Measurements from ENCODE around the gene TMEM156.

DNA sequence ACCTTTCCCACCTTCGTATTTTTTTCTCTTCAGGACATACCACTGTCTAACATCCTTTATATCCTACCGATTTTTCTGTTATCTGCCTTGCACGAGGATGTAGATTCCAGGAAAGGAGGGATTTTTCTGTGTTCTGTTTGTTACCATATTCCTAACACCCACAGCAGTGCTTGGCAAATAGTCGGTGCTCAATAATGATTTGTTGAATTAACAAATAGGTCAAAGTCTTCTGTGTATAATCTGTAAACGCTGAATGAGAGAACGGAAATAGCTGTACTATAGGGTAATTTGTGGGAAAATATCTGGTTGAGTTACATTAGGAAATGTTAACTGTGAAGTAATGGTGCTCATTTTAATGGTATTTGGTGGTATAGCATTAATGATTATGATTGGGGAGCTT lies 81.5 kb downstream of the TMEM156 start:
- TF ChIP-seq EP300 (IDR thresholded peaks at IDR 0.05; ENCODE audit: borderline replicate concordance): no peak
- no peak for TF ChIP-seq NFIC (IDR thresholded peaks at IDR 0.05)
- no peak for TF ChIP-seq TAF1 (IDR thresholded peaks at IDR 0.05; ENCODE audit: low read depth)
- no peak for TF ChIP-seq TEAD4 (IDR thresholded peaks at IDR 0.05)
- no peak for TF ChIP-seq ZBTB7A (IDR thresholded peaks at IDR 0.05; ENCODE audit: low read depth)
- TF ChIP-seq, protein P1, sequence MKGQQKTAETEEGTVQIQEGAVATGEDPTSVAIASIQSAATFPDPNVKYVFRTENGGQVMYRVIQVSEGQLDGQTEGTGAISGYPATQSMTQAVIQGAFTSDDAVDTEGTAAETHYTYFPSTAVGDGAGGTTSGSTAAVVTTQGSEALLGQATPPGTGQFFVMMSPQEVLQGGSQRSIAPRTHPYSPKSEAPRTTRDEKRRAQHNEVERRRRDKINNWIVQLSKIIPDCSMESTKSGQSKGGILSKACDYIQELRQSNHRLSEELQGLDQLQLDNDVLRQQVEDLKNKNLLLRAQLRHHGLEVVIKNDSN (IDR thresholded peaks at IDR 0.05): no peak
- TF ChIP-seq CREB1 (IDR thresholded peaks at IDR 0.05; ENCODE audit: low read depth): no peak
- TF ChIP-seq, protein P2, sequence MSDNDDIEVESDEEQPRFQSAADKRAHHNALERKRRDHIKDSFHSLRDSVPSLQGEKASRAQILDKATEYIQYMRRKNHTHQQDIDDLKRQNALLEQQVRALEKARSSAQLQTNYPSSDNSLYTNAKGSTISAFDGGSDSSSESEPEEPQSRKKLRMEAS (IDR thresholded peaks at IDR 0.05): no peak
- TF ChIP-seq TCF12 (IDR thresholded peaks at IDR 0.05; ENCODE audit: low read depth): no peak
- no peak for TF ChIP-seq CEBPB (IDR thresholded peaks at IDR 0.05)
